GM12878 (cell line): Measurements from ENCODE around the gene MXRA7. TPM values are rescaled to one million over a fixed set of nuclear protein-coding genes. Genes with fewer than 3 reads are reported as not detected.

Source experiments
- ATAC-seq: fragments of 200-7000 bp; cut with Tn5 transposase; 3 replicates; pipeline ENCODE4 v1.9.1; 2020; ENCODE audit warnings: mild to moderate bottlenecking, moderate library complexity
- BruUV-seq: library from RNA; stranded (reverse); fragments of 400-500 nt; replicated peaks from 2 replicates; lab custom pipeline; 2021; lab: Mats Ljungman, UMichigan
- CTCF ChIA-PET: fragments of 300-600 bp; sonication (Branson Sonifier 250); formaldehyde crosslinking; extraction: SDS; loops from one replicate; lab custom pipeline; 2021; ENCODE audit warnings: inconsistent platforms; lab: Yijun Ruan, JAX
- POLR2A ChIA-PET: fragments of 350-600 bp; formaldehyde crosslinking; extraction: SDS; loops from one replicate; lab custom pipeline; 2021; ENCODE audit warnings: inconsistent platforms; lab: Charles Lee
- RAD21 ChIA-PET: fragments of 300-600 bp; sonication (Branson Sonifier 250); formaldehyde crosslinking; loops from one replicate; lab custom pipeline; 2023; ENCODE audit warnings: antibody characterized with exemption; ENCODE audit not compliant: unreplicated experiment; lab: Charles Lee
- SMC1A ChIA-PET: fragments of 300-600 bp; sonication (Branson Sonifier 250); formaldehyde crosslinking; loops from one replicate; lab custom pipeline; 2023; ENCODE audit not compliant: unreplicated experiment, uncharacterized antibody; lab: Charles Lee
- DNase-seq: peaks from one replicate; pipeline ENCODE4 v3.0.0-alpha.2; 2011; ENCODE audit warnings: low read depth, low spot score
- FAIRE-seq: peaks from 3 replicates; lab custom pipeline; 2011; peaks lifted over from hg19 to GRCh38; lab: Jason Lieb, UNC
- H2AFZ ChIP-seq: 2 replicates; pipeline ENCODE4 v1.6.0; 2011; ENCODE audit warnings: low read depth, low read length, control low read depth; ENCODE audit not compliant: control insufficient read depth
- H3K27ac ChIP-seq: 2 replicates; pipeline ENCODE4 v1.5.1; 2011; ENCODE audit warnings: control low read depth; ENCODE audit not compliant: control insufficient read depth, insufficient read depth
- H3K27me3 ChIP-seq, 2 experiments: replicated peaks in 1 of 2; 2 replicates each; pipeline versions ENCODE4 v1.6.0 to v1.6.1; 2011; ENCODE audit warnings: low read length in 1 of 2; ENCODE audit not compliant: control insufficient read depth in 2 of 2, insufficient read depth in 2 of 2
- H3K36me3 ChIP-seq, 2 experiments: 2 replicates each; pipeline ENCODE4 v1.5.1; 2011; ENCODE audit warnings: low read length in 1 of 2; ENCODE audit not compliant: control insufficient read depth in 2 of 2, insufficient read depth in 2 of 2
- H3K4me1 ChIP-seq: 2 replicates; pipeline ENCODE4 v1.6.1; 2011; ENCODE audit warnings: mild to moderate bottlenecking, low read length, moderate library complexity, mixed read lengths; ENCODE audit not compliant: control insufficient read depth, insufficient read depth
- H3K4me2 ChIP-seq: 2 replicates; pipeline ENCODE4 v1.6.0; 2011; ENCODE audit warnings: control low read depth; ENCODE audit not compliant: control insufficient read depth, insufficient read depth
- H3K4me3 ChIP-seq: fragments of 200-600 bp; sonication (generic); 2 replicates; pipeline ENCODE4 v1.5.1; 2016
- H3K79me2 ChIP-seq: 2 replicates; pipeline ENCODE4 v1.6.0; 2011; ENCODE audit warnings: low read length; ENCODE audit not compliant: control insufficient read depth, insufficient read depth
- H3K9ac ChIP-seq: 2 replicates; pipeline ENCODE4 v1.8.0; 2011; ENCODE audit warnings: low read length, control low read depth, mixed read lengths; ENCODE audit not compliant: control insufficient read depth, insufficient read depth
- H3K9me3 ChIP-seq: replicated peaks from 3 replicates; pipeline ENCODE4 v1.5.1; 2011; ENCODE audit warnings: mild to moderate bottlenecking, low read length; ENCODE audit not compliant: control insufficient read depth, insufficient read depth
- H4K20me1 ChIP-seq: 2 replicates; pipeline ENCODE4 v1.6.0; 2011; ENCODE audit not compliant: control insufficient read depth, insufficient read depth
- ATF7 ChIP-seq: fragments of 450-650 bp; IDR thresholded peaks from 2 replicates; pipeline ENCODE4 v1.6.1; 2016; ENCODE audit warnings: low read depth, mild to moderate bottlenecking
- BACH1 ChIP-seq: fragments of 450-650 bp; IDR thresholded peaks from 2 replicates; pipeline ENCODE4 v1.6.1; 2017; ENCODE audit warnings: mild to moderate bottlenecking, borderline replicate concordance
- CBX3 ChIP-seq: fragments of 200-600 bp; sonication (generic); IDR thresholded peaks from 2 replicates; pipeline ENCODE4 v1.6.1; 2016; ENCODE audit warnings: low read depth, borderline replicate concordance
- CEBPB ChIP-seq, 2 experiments: fragments of 150-350 bp in 1 of 2; IDR thresholded peaks; 2 replicates each; pipeline ENCODE4 v1.6.1; 2012 to 2014; ENCODE audit warnings: low read depth in 2 of 2, low read length in 2 of 2, borderline replicate concordance in 1 of 2, inconsistent platforms in 1 of 2
- DPF2 ChIP-seq: fragments of 450-650 bp; IDR thresholded peaks from 2 replicates; pipeline ENCODE4 v1.6.1; 2017; ENCODE audit warnings: mild to moderate bottlenecking
- KLF5 ChIP-seq: fragments of 450-650 bp; IDR thresholded peaks from 2 replicates; pipeline ENCODE4 v1.6.1; 2014; ENCODE audit warnings: mild to moderate bottlenecking; ENCODE audit not compliant: partially characterized antibody
- MEF2A ChIP-seq: IDR thresholded peaks from 2 replicates; pipeline ENCODE4 v1.6.1; 2011; ENCODE audit warnings: low read depth, mild to moderate bottlenecking, low read length, moderate library complexity; ENCODE audit not compliant: insufficient read depth
- MLLT1 ChIP-seq: fragments of 450-650 bp; IDR thresholded peaks from 2 replicates; pipeline ENCODE4 v1.6.1; 2016; ENCODE audit warnings: mild to moderate bottlenecking
- MTA2 ChIP-seq: fragments of 450-650 bp; IDR thresholded peaks from 2 replicates; pipeline ENCODE4 v1.6.1; 2016; ENCODE audit warnings: low read depth, mild to moderate bottlenecking, moderate library complexity
- NR2F1 ChIP-seq: fragments of 450-650 bp; conservative IDR thresholded peaks from 2 replicates; pipeline ENCODE4 v1.6.1; 2017; ENCODE audit warnings: mild to moderate bottlenecking
- PML ChIP-seq: IDR thresholded peaks from 2 replicates; pipeline ENCODE4 v1.6.1; 2012; ENCODE audit warnings: low read length, inconsistent platforms
- REST ChIP-seq: IDR thresholded peaks from 2 replicates; pipeline ENCODE4 v1.6.1; 2012; ENCODE audit warnings: mild to moderate bottlenecking, low read depth, low read length
- SPI1 ChIP-seq: IDR thresholded peaks from 2 replicates; pipeline ENCODE4 v1.6.1; 2011; ENCODE audit warnings: low read depth, mild to moderate bottlenecking, low read length, moderate library complexity, borderline replicate concordance; ENCODE audit not compliant: insufficient read depth
- SREBF2 ChIP-seq: IDR thresholded peaks from 2 replicates; pipeline ENCODE4 v1.6.1; 2012; ENCODE audit warnings: mild to moderate bottlenecking, low read length
- WGBS: methylation state at CpG from one replicate; pipeline ENCODE4 v1.1.6; 2016; ENCODE audit warnings: low lambda C conversion rate; ENCODE audit not compliant: insufficient replicate concordance, insufficient coverage; ENCODE audit errors: missing lambda C conversion rate; 5-methylcytosine and 5-hydroxymethylcytosine counted together
- in situ Hi-C: fragments of 300-500 bp; cut with MboI; formaldehyde crosslinking; loops from 9 replicates; pipeline ENCODE4 v1.14.3; 2018; ENCODE audit warnings: mixed read lengths
- intact Hi-C: fragments of 100-400 bp; cut with micrococcal nuclease; formaldehyde crosslinking; loops from one replicate; pipeline ENCODE4 v1.14.2; 2022; ENCODE audit not compliant: unreplicated experiment
- polyA plus RNA-seq, 11 experiments: library from polyadenylated mRNA; depleted of rRNA in 4 of 11; unstranded in 6 of 11; stranded (reverse) in 5 of 11; fragments of >200 nt; fragmentation: Nextera tagmentation in 4 of 11; fragmentation: Illumina TruSeq in 1 of 11; extraction: Ambion mirVana in 4 of 11; extraction: Trizol in 1 of 11; gene quantifications; 1 replicate in 1 of 11; 2 replicates in 10 of 11; pipeline versions ENCODE4 v1.2.1 to v1.2.3, GENCODE V29; 2011 to 2016; ENCODE audit warnings: inconsistent platforms in 2 of 11, missing spikeins in 2 of 11, low read depth in 1 of 11
- total RNA-seq, 4 experiments: library from RNA; depleted of rRNA in 3 of 4; stranded (reverse); fragments of >200 nt in 3 of 4; fragmentation: Illumina TruSeq in 1 of 4; extraction: Trizol in 1 of 4; gene quantifications; 2 replicates each; pipeline versions ENCODE4 v1.2.1 to v1.2.3, GENCODE V29; 2013 to 2021
- TF ChIP-seq, protein P1 (sequence below): fragments of 450-650 bp; IDR thresholded peaks from 2 replicates; pipeline ENCODE4 v1.6.1; 2016; ENCODE audit warnings: mild to moderate bottlenecking
- TF ChIP-seq, protein P2 (sequence below): IDR thresholded peaks from 2 replicates; pipeline ENCODE4 v1.6.1; 2012; ENCODE audit warnings: low read length, inconsistent platforms

Gene MXRA7
- total and polyA plus RNA-seq, 10 of the 15 experiments (the other 5 are each of a cell fraction or from before 2014, with no cell fraction given): 0.03 to 2.0 (median 0.33) TPM

- TF ChIP-seq PML: no peak
- no peak for TF ChIP-seq REST
- no peak for TF ChIP-seq NR2F1
- TF ChIP-seq DPF2: no peak
- no peak for TF ChIP-seq CBX3
- no peak for TF ChIP-seq MTA2
- TF ChIP-seq KLF5: no peak
- no peak for TF ChIP-seq CEBPB (IDR thresholded peaks at IDR 0.05; ENCODE audit: borderline replicate concordance in 1 of 2, low read depth in 2 of 2, low read length in 2 of 2)
Observed at GRCh38 chr17:76646712-76647111, 64.1 kb downstream of the MXRA7 start (continued).

GRCh38 chr17:76645481-76645880 lies 65.3 kb downstream of the MXRA7 start:
- SMC1A ChIA-PET: no interaction called here
- ATAC-seq: no peak
- in situ Hi-C loops: no loop called here

More at GRCh38 chr17:76645481-76645880, 65.3 kb downstream of the MXRA7 start:
- no peaks in the 10 kb centered on the region for H3K4me1 ChIP-seq
- peaks cover 0 to 1% of the 10 kb centered on the region in 2 experiments; a peak in 2 of 4 replicates for H3K27me3 ChIP-seq
- 22% methylated on average over 5 of the region's 5 CpGs for WGBS
- no peaks in the 10 kb centered on the region for H4K20me1 ChIP-seq
- no peak overlapping the region for H3K27ac ChIP-seq
- no peaks in the 10 kb centered on the region; the same call in 1 of the 3 replicates for H3K9me3 ChIP-seq
- TF ChIP-seq MEF2A (no peak), SPI1 (no peak), ATF7 (no peak), MLLT1 (no peak), SREBF2 (no peak), BACH1 (no peak)
- TF ChIP-seq, protein P1, sequence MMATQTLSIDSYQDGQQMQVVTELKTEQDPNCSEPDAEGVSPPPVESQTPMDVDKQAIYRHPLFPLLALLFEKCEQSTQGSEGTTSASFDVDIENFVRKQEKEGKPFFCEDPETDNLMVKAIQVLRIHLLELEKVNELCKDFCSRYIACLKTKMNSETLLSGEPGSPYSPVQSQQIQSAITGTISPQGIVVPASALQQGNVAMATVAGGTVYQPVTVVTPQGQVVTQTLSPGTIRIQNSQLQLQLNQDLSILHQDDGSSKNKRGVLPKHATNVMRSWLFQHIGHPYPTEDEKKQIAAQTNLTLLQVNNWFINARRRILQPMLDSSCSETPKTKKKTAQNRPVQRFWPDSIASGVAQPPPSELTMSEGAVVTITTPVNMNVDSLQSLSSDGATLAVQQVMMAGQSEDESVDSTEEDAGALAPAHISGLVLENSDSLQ: no peak
- TF ChIP-seq, protein P2, sequence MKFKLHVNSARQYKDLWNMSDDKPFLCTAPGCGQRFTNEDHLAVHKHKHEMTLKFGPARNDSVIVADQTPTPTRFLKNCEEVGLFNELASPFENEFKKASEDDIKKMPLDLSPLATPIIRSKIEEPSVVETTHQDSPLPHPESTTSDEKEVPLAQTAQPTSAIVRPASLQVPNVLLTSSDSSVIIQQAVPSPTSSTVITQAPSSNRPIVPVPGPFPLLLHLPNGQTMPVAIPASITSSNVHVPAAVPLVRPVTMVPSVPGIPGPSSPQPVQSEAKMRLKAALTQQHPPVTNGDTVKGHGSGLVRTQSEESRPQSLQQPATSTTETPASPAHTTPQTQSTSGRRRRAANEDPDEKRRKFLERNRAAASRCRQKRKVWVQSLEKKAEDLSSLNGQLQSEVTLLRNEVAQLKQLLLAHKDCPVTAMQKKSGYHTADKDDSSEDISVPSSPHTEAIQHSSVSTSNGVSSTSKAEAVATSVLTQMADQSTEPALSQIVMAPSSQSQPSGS: no peak
- no peak overlapping the region for H3K4me3 ChIP-seq
- no peak overlapping the region for H3K9ac ChIP-seq
- intact Hi-C loops: no loop called here
- CTCF ChIA-PET: interaction anchor here (0.7 kb wide), 1 partner anchor 123 kb away, joined by 3 read pairs; no protein-coding TSS in a partner anchor
- H3K79me2 ChIP-seq: no peaks in the 10 kb centered on the region
- DNase-seq: no peak
- no peak overlapping the region for H2AFZ ChIP-seq
- H3K4me2 ChIP-seq: no peak overlapping the region
- no peak for FAIRE-seq
- RAD21 ChIA-PET: no interaction called here
- POLR2A ChIA-PET: no interaction called here
- no peaks in the 10 kb centered on the region for H3K36me3 ChIP-seq
- no TSS peak for BruUV-seq
